Activated CD8-positive, alpha-beta memory T cell treated with anti-CD3 and anti-CD28 coated beads for 4 hours (primary cell): ENCODE results near the gene VAV2.
"Not testable (repeated sequence)": the region's sequence is repeated elsewhere in the genome, so short reads cannot be mapped to it uniquely, and the experiment has no call there.

Experiments
- DNase-seq, 2 donors: peaks; one replicate each; pipeline ENCODE4 v3.0.0-alpha.2; 2020; ENCODE audit warnings: low read depth in 2 of 2

The VAV2 gene

DNA sequence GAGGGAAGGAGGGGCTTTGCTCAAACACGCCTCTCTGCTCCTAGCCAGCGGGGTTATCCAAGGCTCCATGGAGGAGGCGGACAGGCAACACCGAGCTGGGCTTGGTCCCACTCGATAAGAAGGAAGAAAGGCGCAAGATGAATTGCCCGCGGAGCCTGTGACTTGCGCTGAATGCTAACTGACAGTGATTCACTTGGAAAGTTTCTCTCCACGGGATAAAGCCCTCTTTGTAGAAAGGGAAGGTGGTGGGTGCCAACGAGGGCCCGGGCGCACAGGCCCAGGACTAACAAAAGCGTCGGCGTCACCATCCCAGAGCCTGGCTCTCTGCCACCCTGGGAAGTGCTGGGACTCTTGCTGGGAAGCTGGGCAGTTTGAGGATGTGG lies 76.0 kb downstream of the VAV2 start:
- DNase-seq = no peak

DNA sequence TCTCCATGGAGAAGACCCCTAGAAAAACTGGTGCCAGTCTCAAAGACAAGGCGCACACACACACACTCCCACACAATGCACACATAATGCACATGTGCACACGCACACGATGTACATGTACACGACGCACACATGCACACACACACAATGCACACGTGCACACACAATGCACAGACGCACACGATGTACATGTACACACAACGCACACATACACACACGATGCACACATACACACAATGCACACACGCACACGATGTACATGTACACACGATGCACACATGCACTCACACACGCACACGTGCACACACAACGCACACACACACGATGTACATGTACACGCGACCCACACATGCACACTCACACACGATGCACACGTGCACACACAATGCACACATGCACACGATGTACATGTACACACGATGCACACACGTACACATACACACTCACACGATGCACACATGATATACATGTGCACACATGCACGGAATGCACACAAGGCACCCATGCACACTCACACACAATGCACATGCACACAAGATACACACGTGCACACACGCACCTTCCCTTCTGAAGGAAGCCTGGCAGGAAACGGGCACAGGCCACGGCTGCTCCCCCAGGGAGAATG lies 76.5 kb downstream of the VAV2 start:
- no peak for DNase-seq

DNA sequence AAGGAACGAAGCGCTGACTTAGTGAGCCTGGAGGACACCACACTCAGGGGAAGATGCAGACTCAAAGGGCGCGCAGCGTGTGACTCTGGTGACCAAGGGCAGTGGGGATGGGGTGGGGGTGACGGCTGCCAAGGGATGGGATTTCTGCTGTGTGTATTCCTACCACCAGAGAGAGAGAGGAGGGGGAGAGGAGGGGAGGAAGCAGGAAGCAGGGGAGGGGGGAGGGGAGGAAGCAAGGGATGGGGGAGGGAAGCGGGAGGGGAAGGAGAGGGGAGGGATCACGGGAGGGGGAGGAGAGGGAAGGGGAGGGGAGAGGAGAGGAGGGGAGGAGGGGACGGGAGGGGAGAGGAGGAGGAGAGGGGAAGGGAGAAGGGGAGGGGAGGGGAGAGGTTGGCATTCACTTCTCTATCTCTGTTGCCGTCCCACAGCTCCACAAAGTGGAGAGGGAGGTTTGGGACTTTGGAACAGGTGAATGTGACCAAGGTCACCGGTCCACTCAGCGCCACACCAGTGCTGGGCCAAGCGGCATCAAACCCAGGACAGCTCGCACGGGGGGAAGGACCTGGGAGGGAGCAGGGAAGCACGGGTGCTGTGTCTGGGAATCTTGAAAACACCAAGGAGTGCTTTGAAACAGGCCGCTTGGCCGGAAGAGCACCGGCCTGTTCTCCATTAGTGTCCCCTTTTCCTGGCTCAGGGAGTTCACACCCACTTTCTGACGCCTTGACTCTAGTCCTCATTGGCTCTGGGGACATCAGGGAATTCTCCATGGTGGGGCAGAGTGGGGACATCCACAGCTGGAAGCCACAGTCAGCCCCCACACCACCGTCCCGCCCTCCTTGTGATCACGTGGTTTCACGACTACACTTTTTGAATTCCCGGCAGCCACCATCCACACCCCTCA lies 77.4 kb downstream of the VAV2 start:
- DNase-seq = no peak

DNA sequence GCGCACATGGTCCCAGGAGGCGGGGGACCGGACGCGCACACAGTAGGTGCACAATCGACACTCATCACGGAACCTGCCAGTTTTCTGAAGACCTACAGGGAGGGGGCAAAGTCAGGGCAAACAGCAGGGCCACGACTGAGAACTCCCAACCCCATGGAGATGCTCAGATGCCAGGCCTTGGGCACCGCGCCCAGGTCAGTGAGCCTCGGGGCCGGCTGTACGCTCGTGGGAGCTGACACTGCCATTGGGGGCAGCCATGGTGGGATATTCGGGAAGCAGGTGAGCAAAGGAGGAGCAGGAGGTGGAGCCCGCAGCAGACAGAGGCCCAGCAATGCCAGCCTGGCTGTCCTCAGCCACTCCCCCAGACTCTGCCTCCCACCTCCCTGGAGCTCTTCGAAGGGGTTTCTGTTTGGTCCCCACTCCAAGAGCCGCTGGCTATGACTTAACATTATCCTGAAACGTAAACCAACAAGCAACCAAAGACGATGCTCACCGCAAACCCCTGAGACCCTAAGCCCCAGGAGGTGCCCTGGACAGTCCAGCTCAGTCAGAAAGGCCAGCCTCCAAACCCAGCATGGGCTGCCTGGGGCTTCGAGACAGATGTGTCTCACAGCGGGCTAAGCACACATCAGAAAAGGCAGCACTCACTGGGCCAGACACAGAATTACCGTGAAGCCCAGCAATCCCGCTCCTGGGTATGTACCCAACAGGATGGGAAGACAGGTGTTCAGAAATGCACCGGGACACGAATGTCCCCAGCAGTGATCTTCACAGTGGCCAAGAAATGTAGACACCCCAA lies 78.4 kb downstream of the VAV2 start:
- DNase-seq = no peak

DNA sequence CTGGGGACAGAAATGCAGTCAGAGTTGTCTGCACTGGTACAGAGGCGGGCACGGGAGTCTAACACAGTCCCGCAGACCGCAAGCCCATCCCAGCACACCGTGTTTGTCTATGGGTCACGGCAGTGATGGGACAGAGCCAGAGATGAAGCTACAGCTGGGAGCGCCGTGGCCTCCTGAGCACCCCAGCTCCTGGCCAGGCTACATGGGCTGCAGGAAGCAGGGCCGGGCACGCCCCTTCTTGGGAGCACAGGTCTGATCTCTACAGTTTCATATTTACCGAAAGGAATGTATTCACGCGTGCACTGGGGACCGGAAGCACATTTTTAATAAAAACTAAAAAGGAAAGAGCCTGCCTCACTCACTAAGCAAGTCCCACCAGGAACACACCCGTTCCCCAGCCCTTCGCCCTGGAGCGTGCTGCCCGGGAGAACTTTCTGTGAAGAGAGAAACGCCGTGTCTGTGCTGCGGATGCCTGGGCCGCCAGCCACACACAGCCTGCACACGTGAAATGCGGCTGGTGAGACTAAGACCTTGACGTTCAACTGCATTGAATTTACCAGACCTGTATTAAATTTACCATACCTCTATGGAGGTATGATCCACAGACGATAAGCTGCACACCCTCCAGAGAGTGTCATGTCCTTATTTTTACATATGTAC lies 81.1 kb downstream of the VAV2 start:
- no peak for DNase-seq

DNA sequence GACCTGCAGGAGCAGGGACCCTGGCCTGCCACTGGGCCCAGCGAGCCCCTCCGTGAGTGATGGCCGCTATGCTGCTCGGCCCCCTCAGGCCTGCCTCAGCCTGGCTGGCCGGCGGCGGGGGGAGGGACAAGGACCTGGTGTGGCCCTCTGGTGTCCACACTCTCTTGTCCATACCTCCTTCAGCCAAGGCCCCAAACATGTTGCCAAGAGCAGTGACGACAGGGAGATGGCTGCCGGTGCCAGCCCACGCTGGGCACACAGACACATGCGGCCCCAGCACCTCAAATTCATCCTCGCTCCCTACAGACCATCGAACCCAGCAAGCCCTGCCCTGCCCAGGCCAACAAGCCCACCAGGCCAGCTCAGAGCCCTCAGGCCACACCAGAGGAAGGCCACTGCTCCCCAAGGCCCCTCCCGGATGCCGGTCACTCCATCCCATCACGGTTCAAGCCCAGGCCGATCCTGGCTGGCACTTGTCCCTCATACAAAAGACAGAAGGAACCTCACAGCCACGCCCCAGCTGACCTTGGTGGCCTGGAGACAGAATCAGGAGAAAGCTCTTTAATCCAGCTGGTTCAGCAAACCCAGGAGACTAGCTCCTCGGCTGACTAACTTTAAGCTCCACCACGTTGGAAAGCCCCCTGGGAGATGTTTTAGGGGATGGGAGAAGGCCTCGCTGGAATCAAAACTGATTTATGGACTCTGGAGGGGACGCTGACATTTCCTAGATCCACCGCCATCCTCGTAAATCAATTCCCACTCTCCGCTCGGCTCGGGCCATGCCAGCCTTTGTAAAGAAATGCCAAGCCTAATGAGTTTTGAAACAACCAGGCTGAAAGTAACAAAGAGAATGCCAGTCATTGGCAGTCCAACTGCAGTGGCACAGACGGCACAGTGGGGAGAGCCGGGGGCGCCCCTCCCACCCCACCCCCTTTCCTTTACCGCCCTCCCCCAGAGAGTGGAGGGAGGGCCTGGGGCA lies 84.9 kb downstream of the VAV2 start:
- DNase-seq = no peak

DNA sequence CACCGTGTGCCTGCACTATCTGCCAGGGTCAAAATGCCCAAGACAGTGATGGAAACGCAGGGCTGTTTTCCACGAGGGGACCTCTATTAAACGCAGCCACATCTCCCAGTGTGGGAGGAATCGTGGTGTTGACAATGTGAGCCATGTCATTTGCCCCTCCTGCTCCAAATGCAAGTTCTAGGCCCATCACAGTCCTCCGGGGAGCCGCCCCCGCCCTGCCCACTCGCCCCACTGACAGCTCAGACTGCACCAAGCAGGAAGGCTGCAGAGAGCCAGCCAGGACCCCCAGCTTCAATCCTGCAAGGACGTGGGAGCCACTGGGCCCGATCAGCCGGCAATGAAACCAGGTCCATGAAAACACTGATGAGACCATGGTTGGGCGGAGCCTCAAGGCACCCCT lies 85.9 kb downstream of the VAV2 start:
- no peak for DNase-seq

DNA sequence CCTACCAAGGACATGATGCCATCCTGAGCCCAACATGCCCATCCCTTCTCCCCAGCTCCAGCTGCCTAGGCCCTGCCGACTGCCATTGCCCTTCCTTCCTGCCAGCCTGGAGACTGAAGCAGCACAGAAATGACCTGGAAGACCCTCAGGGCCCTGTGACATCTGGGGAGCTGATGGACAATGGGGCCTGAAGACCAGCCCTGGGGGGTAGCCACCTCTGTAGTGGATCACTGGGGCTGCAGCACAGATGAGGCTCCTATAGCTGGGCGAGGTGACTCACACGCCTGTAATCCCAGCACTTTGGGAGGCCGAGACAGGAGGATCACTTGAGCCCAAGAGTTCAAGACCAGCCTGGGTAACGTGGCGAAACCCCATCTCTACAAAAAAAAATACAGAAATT lies 86.6 kb downstream of the VAV2 start:
- no peak for DNase-seq

DNA sequence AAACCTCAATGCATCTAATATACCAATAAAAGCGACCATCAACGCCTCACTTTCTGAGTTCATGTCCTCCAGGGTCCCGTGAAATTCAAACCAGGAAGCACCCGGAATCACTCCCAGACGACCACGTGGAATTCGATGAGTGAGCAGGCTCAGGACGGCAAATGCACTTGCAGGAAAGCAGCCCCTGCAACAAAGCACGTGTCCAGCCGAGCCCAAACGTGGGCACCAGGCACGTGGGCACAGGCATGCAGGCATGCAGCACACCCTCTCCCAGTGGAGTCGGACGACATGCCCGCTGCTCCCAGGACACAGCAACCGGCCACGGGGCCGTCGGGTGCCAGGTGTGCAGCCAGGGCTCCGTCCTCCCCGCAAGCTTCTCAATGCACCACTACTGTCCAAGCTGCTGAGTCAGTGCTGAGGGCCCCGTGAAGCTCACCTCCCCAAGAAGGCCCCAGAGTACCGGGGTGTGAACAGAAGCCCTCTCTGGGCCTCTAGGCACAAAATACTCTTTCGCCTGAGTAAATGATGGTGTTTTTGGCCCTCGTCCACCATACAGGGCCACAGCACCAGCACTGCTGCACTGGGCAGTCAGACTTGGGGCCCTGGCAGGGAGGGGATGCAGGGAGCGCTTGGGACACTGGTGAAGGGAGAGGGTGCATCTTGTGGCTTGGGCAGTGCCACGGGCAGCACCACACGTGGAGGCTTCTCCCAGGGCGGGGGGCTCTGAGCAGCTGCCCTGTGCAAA lies 87.6 kb downstream of the VAV2 start:
- no peak for DNase-seq

DNA sequence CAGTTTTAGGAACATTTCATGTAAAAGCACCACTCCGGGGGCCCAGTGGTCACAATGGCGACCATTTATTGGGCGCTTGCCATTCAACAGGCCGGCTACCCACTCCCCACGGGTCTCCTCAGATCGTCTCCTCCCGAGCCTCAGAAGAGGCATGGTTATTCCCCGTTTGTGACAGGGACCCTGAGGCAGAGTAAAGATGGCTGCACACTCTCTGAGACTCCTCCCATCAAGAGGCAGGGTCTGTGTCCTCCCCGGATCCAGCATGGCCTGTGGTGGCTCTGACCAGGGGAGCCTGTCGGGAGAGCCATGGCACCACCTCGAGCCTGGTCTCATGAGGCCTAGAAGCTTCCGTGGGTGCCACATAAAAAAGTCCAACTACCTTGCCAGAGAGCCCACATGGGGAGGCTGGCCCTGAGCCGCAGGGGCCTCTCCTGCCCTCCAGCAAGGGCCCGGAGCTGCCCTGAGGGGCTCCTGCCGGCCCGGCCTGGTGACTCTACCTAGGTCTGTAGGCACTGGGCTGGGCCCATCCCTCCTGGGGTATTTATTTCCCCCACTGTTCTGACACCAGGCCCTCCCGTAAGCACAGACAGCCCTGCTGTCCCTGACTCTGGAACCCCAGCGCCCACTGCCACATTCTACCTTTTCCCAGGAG lies 90.8 kb downstream of the VAV2 start:
- DNase-seq = no peak

DNA sequence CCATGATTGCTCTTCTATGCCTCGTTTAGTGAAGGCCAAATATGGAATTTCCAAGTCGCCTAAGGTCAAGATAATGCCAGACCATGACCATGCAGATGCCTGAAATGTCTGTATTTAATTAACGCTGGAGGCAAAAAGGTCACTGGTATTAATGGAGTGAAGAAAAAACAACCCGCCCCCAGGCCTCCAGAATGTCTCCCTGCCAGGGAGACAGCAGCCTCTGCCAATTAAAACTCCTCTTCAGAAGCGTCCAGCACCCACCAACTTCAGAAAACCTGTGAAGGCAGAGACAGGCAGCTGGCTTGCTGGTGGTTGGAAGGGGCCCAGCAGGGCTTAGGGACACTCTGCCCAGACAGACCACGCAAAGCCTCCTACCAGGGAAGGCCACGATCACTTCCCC lies 94.4 kb downstream of the VAV2 start:
- DNase-seq = no peak

DNA sequence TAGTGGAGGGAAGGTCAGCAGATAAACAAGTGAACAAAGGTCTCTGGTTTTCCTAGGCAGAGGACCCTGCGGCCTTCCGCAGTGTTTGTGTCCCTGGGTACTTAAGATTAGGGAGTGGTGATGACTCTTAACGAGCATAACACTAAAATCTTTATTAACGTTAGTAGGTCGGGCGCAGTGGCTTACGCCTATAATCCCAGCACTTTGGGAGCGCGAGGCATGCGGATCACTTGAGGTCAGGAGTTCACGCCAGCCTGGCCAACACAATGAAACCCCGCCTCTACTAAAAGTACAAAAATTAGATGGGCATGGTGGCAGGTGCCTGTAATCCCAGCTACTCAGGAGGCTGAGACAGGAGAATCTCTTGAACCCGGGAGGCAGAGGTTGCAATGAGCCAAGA lies 96.1 kb downstream of the VAV2 start:
- DNase-seq = not testable (repeated sequence)

DNA sequence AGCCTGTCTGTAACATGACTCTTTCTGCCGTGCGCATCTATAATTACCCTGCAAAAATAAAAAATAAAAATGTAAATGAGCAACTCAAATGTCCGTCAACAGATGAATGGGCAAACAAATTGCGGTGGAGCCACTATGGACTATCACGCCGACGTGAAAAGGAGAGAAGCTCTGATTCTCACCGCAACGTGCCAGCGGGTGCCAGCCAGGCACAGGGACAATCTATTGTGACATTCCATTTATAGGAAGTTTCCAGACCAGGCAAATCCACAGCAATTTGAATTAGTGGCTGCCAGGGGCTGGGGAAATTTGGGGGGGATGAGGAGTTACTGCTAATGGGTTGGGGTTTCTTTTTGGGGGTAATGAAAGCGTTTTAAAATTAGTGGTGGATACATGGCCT lies 96.8 kb downstream of the VAV2 start:
- DNase-seq = no peak

DNA sequence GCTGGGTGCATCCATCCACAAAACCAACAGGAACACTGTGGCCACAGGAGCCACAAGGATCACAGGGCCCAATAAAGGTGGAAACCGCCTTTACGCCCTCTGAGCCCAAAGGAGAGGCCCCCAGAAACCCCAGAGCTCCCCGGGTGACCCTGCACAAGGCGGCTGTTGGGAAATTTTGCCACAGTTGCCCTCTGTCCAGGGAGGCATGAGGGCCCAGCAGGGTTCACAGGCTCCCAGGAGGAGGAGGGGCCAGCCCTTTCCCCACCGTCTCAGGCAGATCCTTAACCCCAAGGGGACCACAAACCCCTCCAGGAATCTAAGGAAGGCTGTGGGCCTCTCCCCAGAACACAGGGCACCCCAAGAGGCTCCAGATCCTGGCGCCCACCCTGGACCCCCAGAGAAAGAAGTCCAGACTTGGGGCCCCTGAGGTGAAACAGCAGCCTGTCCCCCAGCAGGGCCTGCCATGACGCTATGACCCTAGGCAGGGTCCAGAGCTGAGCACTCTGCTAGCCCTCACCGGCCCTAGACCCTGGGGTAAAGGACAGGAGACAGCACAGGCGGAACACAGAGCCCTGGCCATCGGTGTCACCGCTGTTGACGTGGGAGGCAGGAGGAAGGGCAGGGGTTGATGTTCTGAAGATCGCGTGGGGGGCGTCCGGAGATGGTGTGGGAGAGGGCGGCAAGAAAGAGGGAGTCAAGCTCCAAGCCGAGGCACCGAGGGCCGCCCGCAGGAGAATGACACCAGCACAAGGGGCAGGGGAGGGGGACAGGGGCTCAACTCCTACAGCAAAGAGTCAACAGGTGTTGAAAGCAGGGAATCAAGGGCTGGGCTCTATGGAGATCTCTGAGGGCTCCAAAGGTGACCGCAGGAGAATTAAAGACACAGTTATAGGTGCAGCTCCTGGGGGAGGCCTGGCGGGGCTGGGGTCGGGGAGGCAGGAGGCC lies 97.5 kb downstream of the VAV2 start:
- no peak for DNase-seq

DNA sequence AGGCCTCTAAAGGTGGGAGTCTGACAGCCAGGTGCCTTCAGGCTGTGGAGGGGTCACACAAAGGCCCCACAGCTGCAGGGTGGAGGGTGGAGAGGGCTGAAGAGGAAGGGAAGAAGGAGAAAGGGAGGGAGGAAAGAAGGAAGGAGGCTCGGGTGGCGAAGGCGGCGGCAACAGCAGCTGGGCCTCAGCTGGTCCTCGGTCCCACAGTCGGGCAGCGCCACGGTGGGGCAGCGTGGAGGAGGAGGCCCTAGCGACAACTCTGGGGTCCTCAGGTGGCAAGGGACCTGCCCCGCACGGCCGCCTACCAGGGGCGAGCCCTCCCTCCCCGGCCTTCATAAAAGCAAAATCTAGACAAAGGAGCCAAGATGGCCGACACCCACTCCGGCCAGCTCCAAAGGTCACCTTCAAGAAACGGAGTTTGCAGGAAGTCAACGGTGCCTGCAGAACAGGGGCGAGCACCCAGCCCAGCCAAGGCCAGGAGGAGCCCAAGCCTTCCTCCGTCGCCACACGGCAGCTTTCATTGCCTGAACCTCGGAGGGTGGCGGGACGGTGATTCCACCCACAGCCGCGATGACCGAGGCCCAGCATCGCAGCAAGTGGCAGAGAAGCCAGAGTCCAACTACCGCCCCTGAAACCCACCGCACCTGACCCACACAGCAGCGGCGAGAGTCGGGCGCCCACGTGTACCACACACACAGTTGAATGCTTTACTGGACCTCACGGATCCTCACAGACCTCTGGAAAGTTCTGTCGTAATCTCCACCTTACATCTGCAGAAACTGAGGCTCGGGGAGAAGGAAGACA lies 98.7 kb downstream of the VAV2 start:
- DNase-seq = no peak

DNA sequence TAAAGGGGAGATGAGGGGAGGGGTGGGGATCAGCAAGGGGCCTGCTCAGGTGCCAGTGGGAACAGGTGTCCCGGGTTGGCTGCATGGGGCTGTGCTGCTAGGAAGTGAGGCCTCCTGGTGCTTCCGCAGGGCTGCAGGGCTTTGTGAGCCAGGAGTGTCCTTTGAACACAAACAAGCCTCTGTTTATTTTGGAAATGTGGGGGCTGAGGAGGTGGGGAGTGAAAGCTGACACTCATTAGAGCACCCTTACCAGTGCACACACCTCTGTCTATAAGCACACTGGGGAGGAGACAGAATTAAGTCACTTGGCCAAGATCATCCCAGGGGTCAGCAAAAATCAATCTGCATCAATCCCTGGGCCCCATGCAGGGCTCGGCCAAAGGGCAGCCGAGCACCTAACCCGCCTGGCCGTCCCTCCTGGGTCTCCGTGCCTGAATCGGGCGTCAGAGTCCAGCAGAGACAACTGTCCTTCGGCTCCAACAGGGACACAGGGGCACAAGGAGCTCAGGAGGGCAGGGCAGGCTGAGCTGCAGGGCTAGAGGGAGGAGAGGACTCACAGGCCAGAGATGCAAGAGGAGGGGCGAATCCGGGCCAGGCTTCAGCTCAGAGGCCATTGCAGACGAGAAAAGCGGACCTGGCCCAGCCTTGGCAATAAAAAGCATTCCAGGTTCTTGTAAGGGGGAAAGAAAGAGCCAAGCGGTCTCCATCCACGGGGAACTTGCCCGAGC lies 99.8 kb downstream of the VAV2 start:
- DNase-seq = no peak

DNA sequence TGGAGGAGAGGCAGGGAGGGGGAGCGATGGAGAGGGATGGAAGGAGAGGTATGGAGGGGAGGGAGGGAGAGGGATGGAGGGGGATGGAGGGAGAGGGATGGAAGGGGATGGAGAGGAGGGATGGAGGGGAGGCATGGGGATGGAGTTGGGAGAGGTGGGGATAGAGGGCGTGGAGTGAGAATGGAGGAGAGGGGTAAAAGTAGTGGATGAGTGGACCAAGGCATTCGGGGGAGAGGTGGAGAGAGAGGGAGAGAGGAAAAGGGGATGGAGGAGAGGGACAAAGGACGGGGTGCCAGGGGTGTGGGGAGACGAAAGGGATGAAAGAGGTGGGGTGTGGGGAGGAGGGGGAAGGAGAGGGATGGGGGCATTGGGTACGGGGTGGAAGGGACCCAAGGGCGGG lies 100.4 kb downstream of the VAV2 start:
- no peak for DNase-seq
